Astrocyte of the cerebellum (primary cell): ENCODE data around the gene PACRG.

ENCODE experiments used
- DNase-seq: peaks from one replicate; pipeline ENCODE4 v3.0.0-alpha.2; 2011; ENCODE audit warnings: low read depth
- H3K4me3 ChIP-seq: 2 replicates; pipeline ENCODE4 v1.5.1; 2011; ENCODE audit warnings: mild to moderate bottlenecking, low read depth, low read length, moderate library complexity
- CTCF ChIP-seq: IDR thresholded peaks from 2 replicates; pipeline ENCODE4 v1.5.1; 2012; ENCODE audit warnings: low read length, low read depth, moderate library complexity, mild to moderate bottlenecking; ENCODE audit errors: missing control alignments
- in situ Hi-C: cut with HindIII; loops from 2 replicates; pipeline ENCODE4 v1.10.0; 2017; ENCODE audit warnings: low sequenced_read_pairs

Gene PACRG

GRCh38 chr6:162726947-162727321, 840 bp upstream of the PACRG start:
- in situ Hi-C loops: no loop called here
- DNase-seq: no peak
- no peak for TF ChIP-seq CTCF
- peak overlapping the region; percentile 87 for H3K4me3 ChIP-seq

- peak overlapping the region; percentile 87 for H3K4me3 ChIP-seq
- in situ Hi-C loops: no loop called here
- TF ChIP-seq CTCF: no peak
- no peak for DNase-seq
Measured at GRCh38 chr6:162728197-162728596, 423 bp downstream of the PACRG start.

GRCh38 chr6:162728706-162729105, 932 bp downstream of the PACRG start:
- DNase-seq: no peak
- in situ Hi-C loops: no loop called here
- no peak for TF ChIP-seq CTCF
- H3K4me3 ChIP-seq: no peak overlapping the region

- no peak for TF ChIP-seq CTCF
- no peak for DNase-seq
- H3K4me3 ChIP-seq: no peak overlapping the region
- in situ Hi-C loops: no loop called here
Measured at GRCh38 chr6:162730502-162730901, 2.7 kb downstream of the PACRG start.

GRCh38 chr6:162733489-162733888, 5.7 kb downstream of the PACRG start:
- in situ Hi-C loops: no loop called here
- DNase-seq: no peak
- no peak overlapping the region for H3K4me3 ChIP-seq
- no peak for TF ChIP-seq CTCF

- H3K4me3 ChIP-seq: no peak overlapping the region
- in situ Hi-C loops: no loop called here
- no peak for DNase-seq
- no peak for TF ChIP-seq CTCF
Measured at GRCh38 chr6:162736961-162737360, 9.2 kb downstream of the PACRG start.

- TF ChIP-seq CTCF: no peak
- peak; percentile 19 for DNase-seq
- in situ Hi-C loops: no loop called here
- H3K4me3 ChIP-seq: no peak overlapping the region
Measured at GRCh38 chr6:162750776-162751175, 23.0 kb downstream of the PACRG start.
